Measurements from ENCODE around the gene TIAM2. TPM values are rescaled to one million over a fixed set of nuclear protein-coding genes. Genes with fewer than 3 reads are reported as not detected.

Gene TIAM2
- total RNA-seq, 1 experiment from 2014 or later = 3.9 TPM

DNA sequence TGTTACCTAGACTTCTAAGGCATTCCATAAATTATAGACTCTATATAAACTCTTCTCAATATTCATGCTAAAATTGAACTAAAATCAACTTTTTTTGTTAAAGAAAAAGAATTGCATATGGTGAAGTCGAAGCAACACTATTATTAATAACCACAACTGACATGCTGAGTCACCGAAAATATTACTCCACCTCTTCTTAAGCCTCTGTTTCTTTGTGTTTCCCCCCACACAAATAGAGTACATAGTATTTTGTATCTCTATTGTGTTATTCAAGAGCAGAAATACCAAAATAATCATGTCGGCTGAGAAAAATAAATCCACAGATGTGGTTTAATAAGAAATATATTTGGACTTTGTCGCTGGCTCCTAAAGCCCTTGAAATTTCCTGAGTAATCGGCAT, 295.4 kb downstream of the TIAM2 start:
- no peak for DNase-seq (ENCODE audit: low read depth, low spot score)
- in situ Hi-C loops (cut with HindIII; ENCODE audit: low pct_unique_long_range_greater_than_20kb, low sequenced_read_pairs) = no loop called here

GRCh38 chr6:155291291-155291690, 296.2 kb downstream of the TIAM2 start:
- DNase-seq (ENCODE audit: low read depth, low spot score) = no peak
- in situ Hi-C loops (cut with HindIII; ENCODE audit: low pct_unique_long_range_greater_than_20kb, low sequenced_read_pairs) = no loop called here

- in situ Hi-C loops (cut with HindIII; ENCODE audit: low pct_unique_long_range_greater_than_20kb, low sequenced_read_pairs) = no loop called here
- no peak for DNase-seq (ENCODE audit: low read depth, low spot score)
These were observed 297.6 kb downstream of the TIAM2 start for GRCh38 chr6:155292711-155293110.

DNA sequence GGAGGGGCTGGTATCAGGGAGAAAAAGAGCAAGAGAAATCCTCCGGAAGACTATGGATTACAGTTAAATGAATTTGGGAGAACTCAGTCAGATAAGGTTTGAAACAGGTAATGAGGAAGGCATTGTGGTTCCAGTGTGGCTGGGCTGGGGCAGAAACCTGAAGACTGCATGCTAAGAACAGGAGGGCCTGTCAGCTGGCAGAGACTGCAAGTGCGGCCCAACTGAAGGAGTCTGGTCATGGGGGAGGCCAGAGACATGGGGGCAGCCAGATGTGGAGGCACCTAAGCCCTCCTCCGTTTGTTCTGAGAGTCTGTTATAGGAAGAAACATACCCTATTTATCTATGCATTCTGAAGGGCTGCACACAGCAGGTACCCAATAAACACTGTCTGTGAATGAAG, 302.6 kb downstream of the TIAM2 start:
- in situ Hi-C loops (cut with HindIII; ENCODE audit: low pct_unique_long_range_greater_than_20kb, low sequenced_read_pairs) = no loop called here

GRCh38 chr6:155301867-155302266, 306.8 kb downstream of the TIAM2 start:
- in situ Hi-C loops (cut with HindIII; ENCODE audit: low pct_unique_long_range_greater_than_20kb, low sequenced_read_pairs) = no loop called here
- DNase-seq (ENCODE audit: low read depth, low spot score) = no peak

More for the DNA sequence above, 302.6 kb downstream of the TIAM2 start:
- DNase-seq (ENCODE audit: low read depth, low spot score) = no peak

DNA sequence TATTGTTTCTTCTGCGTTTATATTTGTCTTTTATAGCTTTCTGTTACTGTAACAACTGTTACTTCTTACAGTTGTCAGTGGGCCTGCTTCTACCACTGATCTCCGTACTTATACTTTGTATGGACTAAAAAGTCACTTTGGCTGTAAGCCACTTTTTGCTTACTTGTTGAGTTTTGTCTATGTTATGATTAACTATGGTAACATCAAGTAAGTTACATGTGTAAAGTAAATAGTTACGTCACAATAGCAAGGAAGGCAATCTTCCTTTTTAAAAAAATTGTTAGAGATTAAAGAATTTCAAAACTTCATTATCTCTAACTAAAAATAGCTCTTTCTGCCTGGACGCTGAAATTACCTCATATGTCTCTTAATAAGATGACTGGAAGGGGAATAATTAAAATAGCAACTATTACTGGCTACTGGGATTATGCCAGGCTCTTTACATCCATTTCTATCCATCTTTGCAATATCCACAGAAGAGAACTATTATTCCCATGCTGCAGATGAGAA, 308.3 kb downstream of the TIAM2 start:
- DNase-seq (ENCODE audit: low read depth, low spot score) = no peak

DNA sequence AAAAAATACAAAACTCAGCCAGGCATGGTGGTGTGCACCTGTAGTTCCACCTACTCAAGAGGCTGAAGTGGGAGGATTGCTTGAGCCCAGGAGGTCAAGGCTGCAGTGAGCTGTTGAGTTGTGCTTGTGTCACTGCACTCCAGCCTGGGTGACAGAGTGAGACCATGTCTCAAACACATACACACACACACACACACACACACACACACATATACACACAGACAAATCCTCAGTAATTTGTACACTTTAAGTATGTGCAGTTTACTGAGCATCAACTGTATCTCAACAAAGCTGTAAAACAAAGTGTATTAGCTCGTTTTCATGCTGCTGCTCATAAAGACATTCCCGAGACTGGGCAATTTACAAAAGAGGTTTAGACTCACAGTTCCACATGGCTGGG, 311.8 kb downstream of the TIAM2 start:
- in situ Hi-C loops (cut with HindIII; ENCODE audit: low pct_unique_long_range_greater_than_20kb, low sequenced_read_pairs) = no loop called here
- no peak for DNase-seq (ENCODE audit: low read depth, low spot score)

More for the DNA sequence above, 308.3 kb downstream of the TIAM2 start:
- in situ Hi-C loops (cut with HindIII; ENCODE audit: low pct_unique_long_range_greater_than_20kb, low sequenced_read_pairs) = no loop called here

Data from SK-MEL-5 (cell line).